ENCODE data around the gene DNAH17.

Gene DNAH17

DNA sequence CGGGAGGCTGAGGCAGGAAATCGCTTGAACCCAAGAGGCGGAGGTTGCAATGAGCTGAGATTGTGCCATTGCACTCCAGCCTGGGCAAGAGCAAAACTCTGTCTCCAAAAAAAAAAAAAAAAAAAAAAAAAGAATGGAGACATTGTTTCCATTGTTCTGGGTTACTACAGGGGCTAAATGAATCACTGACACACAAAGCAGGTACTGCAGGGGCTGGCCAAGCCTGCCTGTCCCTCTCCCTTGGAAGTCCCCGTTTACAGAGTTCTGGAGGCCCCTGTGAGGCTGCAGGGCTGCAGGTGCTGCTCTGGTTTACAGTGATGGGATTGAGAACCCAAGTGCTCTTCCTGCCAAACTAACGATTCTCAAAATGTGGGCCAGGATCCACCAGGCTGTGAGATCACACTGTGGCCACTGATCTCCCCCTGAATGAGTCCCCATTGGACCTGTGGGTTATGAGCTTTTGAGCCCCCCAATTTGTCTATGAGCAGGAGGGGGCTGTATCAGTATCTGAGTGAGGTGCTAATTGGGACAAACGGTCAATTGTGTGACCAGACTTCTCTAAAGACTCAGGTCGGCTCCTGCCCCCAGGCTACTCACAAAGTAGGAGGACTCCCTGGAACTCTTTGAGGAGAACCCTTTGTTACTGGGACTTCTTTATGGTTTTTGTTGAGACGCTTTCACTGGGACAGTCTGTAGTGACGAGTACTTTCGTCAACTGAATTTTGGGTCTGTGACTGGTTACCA, 39.0 kb downstream of the DNAH17 start:
- DNase-seq, result no peak

- DNase-seq, result no peak
Observed at GRCh38 chr17:78537217-78537860, 39.9 kb downstream of the DNAH17 start.

GRCh38 chr17:78535273-78536197, 41.7 kb downstream of the DNAH17 start:
- DNase-seq, result no peak

DNA sequence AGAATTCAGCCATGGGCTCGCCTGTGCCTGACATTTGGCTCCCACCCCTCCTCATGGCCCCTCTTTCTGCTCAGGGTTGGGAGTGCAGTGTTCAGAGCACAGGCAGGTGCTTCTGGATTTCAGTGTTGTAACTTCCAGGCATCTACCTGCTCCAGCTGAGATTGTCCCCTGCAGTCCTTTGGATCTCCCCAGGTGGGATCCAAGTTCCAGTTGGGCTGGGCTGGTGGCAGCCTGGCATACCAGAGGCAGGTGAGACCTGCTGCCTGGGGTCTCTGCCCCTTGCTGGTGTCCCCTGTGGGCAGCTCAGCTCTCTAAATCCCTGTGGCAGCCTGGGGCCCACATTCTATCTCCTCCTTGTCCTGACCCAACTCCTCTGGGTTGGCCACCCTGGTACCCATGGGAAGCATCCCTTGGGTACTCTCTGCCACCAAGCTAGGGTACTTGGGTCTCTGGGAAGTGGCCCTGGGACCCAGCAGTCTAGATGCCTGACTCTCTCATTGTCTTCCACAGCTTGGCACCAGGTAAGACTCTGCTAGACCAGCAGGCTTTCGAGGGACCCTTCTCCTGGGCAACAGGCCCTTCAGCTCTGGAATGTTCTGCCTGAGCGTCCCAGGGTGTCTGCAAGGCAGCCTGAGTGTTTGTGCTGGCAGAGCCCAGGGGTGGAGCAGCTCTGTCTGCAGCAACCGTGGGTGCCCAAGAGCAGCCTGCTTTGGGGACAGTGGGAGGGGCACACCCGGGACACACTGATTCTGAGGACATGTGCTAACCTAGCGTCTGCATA, 42.5 kb downstream of the DNAH17 start:
- DNase-seq, result no peak

DNA sequence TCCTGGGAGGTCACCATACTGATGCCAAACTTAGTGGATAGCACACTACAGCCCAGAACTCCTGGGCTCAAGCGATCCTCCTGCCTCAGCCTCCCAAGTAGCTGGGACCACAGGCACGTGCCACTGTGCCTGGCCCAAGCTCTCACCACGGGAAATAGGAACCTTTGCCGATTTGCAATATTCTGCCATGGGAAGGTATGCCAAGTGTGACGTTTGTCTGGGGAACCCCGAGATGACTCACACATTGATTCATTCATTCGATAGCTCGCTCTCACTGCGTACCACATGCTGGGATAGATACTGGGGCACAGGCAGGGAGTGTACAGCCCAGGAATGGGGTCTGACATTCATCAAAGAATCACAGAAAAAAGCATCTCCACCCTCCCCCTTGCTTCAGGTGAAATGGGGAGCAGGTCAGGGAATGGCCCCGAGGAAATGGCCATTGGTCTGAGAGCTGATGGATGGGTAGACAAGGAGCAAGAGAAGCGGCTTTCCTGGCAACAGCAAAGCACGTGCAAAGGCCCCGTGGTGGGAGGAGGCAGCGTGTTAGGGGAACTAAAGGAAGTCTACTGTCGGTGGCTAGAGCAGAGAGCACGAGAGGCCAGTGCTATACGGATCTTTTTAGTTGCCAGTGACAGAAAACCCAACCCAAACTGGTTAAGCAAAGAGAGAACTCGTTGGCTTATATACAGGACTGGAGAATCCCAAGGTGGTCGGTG, 44.1 kb downstream of the DNAH17 start:
- DNase-seq, result no peak

GRCh38 chr17:78532311-78532710, 44.9 kb downstream of the DNAH17 start:
- no peak for DNase-seq

DNA sequence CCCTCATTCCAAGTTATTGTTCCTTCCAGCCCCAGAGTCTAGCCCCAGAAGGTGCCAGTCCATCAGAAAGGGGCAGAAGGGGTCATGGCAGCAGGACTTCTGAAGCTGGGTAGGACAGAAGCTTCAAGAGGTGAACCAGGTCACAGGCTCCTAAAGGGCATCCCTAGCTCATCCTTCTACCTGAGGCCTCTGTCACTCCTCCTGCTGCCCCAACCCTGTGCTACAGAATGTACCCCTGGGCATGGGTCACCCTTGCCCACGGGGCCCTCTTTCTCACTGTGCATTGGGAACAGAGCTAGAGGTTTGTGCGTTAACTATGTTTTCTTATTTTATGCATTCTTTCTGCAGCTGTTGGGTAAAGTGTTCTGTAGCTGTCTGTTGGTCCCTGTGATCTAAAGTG, 46.5 kb downstream of the DNAH17 start:
- DNase-seq, result no peak

- DNase-seq, result no peak
Observed at GRCh38 chr17:78529871-78530670, 47.1 kb downstream of the DNAH17 start.

GRCh38 chr17:78529251-78529650, 47.9 kb downstream of the DNAH17 start:
- DNase-seq, result no peak

DNA sequence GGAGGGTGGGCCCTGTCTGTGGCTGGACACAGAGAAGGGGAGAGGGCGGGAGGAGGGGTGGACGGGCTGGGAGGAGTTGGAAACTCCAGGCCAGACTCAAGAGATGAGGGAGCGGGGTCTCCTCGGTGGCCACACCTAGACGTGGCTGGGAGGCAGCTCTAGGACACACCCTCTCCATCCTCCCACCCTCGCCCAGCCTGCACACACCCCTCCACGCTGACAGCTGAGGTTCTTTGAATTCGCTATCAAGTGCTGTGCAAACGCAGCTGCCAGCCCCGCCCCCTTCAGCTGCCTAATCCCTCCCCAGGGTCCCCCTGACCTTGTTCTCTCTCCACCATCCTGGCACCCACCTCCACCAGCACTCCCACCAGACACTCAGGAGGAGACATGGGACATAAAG, 48.7 kb downstream of the DNAH17 start:
- no peak for DNase-seq

- no peak for DNase-seq
Observed at GRCh38 chr17:78527345-78527744, 49.9 kb downstream of the DNAH17 start.

- no peak for DNase-seq
Observed at GRCh38 chr17:78526231-78527025, 50.8 kb downstream of the DNAH17 start.

- no peak for DNase-seq
Observed at GRCh38 chr17:78525511-78526160, 51.6 kb downstream of the DNAH17 start.

DNA sequence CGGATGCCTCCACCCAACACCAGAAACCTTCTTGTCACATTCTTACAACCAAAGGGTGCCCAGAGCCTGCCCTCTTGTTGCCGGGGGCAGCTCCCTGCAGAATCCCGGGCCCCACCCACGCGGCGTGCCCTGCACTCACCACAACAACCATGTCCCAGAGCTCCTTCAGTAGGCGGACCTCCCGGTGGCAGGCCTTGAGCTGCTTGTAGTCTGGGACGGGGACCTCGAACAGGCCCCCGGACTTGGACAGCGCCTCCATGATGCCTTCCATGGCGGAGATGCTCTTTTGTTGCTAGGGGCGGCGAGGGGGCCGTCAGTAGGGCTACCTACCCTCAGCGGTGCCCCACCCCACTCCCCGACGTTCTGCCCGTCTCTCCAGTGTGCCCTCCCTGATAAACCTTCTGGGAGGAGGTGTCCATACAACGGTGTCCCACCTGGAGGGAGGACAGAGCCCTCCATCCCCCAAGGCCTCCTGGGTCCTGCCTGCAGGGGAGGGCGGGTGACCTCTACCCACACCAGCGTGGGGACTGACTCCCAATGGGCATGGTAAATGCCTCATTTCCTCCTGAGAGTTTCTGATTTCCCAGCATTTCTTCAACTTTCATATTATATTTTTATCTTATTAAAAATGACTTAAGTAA, 52.2 kb downstream of the DNAH17 start:
- no peak for DNase-seq

GRCh38 chr17:78523934-78524655, 53.1 kb downstream of the DNAH17 start:
- DNase-seq, result no peak

- no peak for DNase-seq
Observed at GRCh38 chr17:78522031-78522809, 55.0 kb downstream of the DNAH17 start.

DNA sequence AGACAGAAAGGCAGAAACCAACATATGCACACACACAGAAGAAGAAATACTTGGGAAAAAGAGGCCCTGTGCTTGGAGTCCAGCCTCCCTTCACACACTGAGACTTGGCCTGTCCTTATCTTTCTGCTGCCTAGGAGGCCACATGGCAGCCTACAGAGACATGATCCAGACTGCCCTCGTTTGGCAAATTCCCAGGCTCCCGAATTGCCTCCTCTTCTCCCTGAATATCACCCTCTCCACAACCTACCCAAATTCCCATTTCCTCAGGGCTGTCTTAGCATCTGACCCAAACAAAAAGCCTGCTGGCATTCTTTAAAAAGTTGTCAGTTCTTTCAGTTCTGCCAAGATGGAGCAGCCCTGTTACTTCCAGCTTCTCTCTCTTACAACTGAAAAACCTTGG, 59.8 kb downstream of the DNAH17 start:
- DNase-seq, result no peak

GRCh38 chr17:78515480-78515879, 61.7 kb downstream of the DNAH17 start:
- no peak for DNase-seq

Measured in amniotic stem cell (primary cell).